ENCODE data around the gene ACTN4. TPM values are rescaled to one million over a fixed set of nuclear protein-coding genes. Genes with fewer than 3 reads are reported as not detected.

The ACTN4 gene
- total RNA-seq, 1 donor from 2014 or later: 921 TPM

GRCh38 chr19:38715555-38715954 is 68.1 kb downstream of the ACTN4 start:
- Mint-ChIP-seq H3K27me3 (ENCODE audit: low read depth) (no peaks in the 10 kb centered on the region), H3K4me3 (ENCODE audit: unreplicated experiment) (no peak overlapping the region), H3K4me1 (ENCODE audit: low read depth) (peaks cover 59% of the 10 kb centered on the region), H3K36me3 (ENCODE audit: low read depth) (peaks cover 42% of the 10 kb centered on the region), H3K9me3 (ENCODE audit: low read depth) (no peaks in the 10 kb centered on the region), H3K27ac (ENCODE audit: unreplicated experiment) (peak overlapping the region; percentile 12)
- TF ChIP-seq CTCF (IDR thresholded peaks at IDR 0.05): no peak
- no peak for DNase-seq (ENCODE audit: low spot score)

GRCh38 chr19:38717051-38717450 is 69.6 kb downstream of the ACTN4 start:
- no peak overlapping the region for H3K4me3 Mint-ChIP-seq (ENCODE audit: unreplicated experiment)
- no peaks in the 10 kb centered on the region for H3K27me3 Mint-ChIP-seq (ENCODE audit: low read depth)
- H3K4me1 Mint-ChIP-seq (ENCODE audit: low read depth): peaks cover 49% of the 10 kb centered on the region
- H3K9me3 Mint-ChIP-seq (ENCODE audit: low read depth): no peaks in the 10 kb centered on the region
- TF ChIP-seq CTCF (IDR thresholded peaks at IDR 0.05): no peak
- no peak for DNase-seq (ENCODE audit: low spot score)
- H3K27ac Mint-ChIP-seq (ENCODE audit: unreplicated experiment): no peak overlapping the region
- peaks cover 34% of the 10 kb centered on the region for H3K36me3 Mint-ChIP-seq (ENCODE audit: low read depth)

DNA sequence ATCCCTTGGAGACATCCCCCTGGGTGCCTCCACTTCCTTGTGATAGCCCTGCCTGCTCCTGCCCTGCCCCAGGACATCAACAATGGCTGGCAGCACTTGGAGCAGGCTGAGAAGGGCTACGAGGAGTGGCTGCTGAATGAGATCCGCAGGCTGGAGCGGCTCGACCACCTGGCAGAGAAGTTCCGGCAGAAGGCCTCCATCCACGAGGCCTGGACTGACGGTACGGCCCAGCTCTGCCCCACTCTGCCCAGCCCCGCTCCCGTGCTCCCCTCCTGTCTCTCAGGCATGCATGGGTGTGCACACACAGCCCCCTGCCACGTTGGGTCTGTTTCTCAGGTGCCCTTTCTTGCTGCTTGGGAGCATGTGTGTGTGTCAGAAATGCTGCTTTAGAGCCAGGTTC is 70.4 kb downstream of the ACTN4 start:
- peaks cover 35% of the 10 kb centered on the region for H3K36me3 Mint-ChIP-seq (ENCODE audit: low read depth)
- H3K4me3 Mint-ChIP-seq (ENCODE audit: unreplicated experiment): no peak overlapping the region
- H3K27ac Mint-ChIP-seq (ENCODE audit: unreplicated experiment): peak overlapping the region; percentile 59
- TF ChIP-seq CTCF (IDR thresholded peaks at IDR 0.05): no peak
- no peak for DNase-seq (ENCODE audit: low spot score)
- H3K27me3 Mint-ChIP-seq (ENCODE audit: low read depth): no peaks in the 10 kb centered on the region
- H3K9me3 Mint-ChIP-seq (ENCODE audit: low read depth): no peaks in the 10 kb centered on the region
- H3K4me1 Mint-ChIP-seq (ENCODE audit: low read depth): peaks cover 51% of the 10 kb centered on the region

- H3K27me3 Mint-ChIP-seq (ENCODE audit: low read depth): no peaks in the 10 kb centered on the region
- no peak for DNase-seq (ENCODE audit: low spot score)
- TF ChIP-seq CTCF (IDR thresholded peaks at IDR 0.05): peak; percentile 84
- H3K4me1 Mint-ChIP-seq (ENCODE audit: low read depth): peaks cover 44% of the 10 kb centered on the region
- peak overlapping the region; percentile 47 for H3K4me3 Mint-ChIP-seq (ENCODE audit: unreplicated experiment)
- H3K27ac Mint-ChIP-seq (ENCODE audit: unreplicated experiment): peak overlapping the region; percentile 95
- H3K36me3 Mint-ChIP-seq (ENCODE audit: low read depth): peaks cover 34% of the 10 kb centered on the region
- H3K9me3 Mint-ChIP-seq (ENCODE audit: low read depth): no peaks in the 10 kb centered on the region
Measured at GRCh38 chr19:38718747-38719543, 71.5 kb downstream of the ACTN4 start.

DNA sequence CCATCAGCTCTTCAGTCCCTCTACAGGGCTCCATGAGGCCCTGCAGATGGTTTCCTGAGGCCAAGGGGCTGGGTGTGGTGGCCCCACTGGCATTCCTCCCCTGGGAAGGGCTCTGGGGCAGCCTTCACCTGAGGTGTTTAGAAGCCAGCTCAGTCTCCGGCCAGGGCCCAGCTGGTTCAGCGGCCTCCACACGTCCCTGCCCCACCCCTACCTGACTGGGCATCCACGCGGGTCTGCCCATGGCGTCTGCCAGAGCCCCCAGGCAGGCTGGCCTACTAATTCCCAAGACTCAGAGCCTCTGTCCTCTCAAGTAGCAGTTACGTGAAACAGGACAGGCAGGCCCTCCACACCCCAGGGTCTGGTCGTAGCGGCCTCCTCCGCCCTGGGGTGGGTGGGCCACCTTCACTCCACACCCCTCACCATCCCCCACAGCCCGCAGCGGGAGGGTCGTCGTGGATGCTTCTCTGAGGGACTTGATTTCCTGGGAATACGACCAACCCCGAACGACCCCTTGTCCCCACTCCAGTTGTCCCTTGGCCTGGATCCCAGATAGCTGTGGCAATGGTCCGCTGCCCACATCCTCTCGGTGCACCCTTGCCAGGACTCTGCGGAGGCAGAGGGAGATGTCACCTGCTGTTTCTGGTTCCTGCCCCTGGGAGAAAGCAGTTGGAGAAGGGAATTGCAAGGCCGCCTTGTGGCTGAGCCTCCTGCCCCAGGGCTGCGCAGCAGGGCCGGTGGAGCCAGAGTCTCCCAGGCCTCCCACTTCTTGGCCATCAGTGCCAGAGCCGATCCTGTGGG is 72.5 kb downstream of the ACTN4 start:
- H3K36me3 Mint-ChIP-seq (ENCODE audit: low read depth): peaks cover 31% of the 10 kb centered on the region
- no peaks in the 10 kb centered on the region for H3K9me3 Mint-ChIP-seq (ENCODE audit: low read depth)
- DNase-seq (ENCODE audit: low spot score): no peak
- H3K27me3 Mint-ChIP-seq (ENCODE audit: low read depth): no peaks in the 10 kb centered on the region
- H3K27ac Mint-ChIP-seq (ENCODE audit: unreplicated experiment): peak overlapping the region; percentile 95
- peaks cover 40% of the 10 kb centered on the region for H3K4me1 Mint-ChIP-seq (ENCODE audit: low read depth)
- no peak for TF ChIP-seq CTCF (IDR thresholded peaks at IDR 0.05)
- peak overlapping the region; percentile 33 for H3K4me3 Mint-ChIP-seq (ENCODE audit: unreplicated experiment)
